ENCODE data around the gene KCNH1.
"Not testable (repeated sequence)": the region's sequence is repeated elsewhere in the genome, so short reads cannot be mapped to it uniquely, and the experiment has no call there.

KCNH1 gene

GRCh38 chr1:211101481-211101880 is 32.5 kb downstream of the KCNH1 start:
- DNase-seq: no peak

GRCh38 chr1:211099393-211099792 is 34.6 kb downstream of the KCNH1 start:
- no peak for DNase-seq

- no peak for DNase-seq
These were observed 38.6 kb downstream of the KCNH1 start for GRCh38 chr1:211095381-211095780.

- no peak for DNase-seq
These were observed 41.0 kb downstream of the KCNH1 start for GRCh38 chr1:211092955-211093354.

GRCh38 chr1:211091867-211092266 is 42.1 kb downstream of the KCNH1 start:
- no peak for DNase-seq

- no peak for DNase-seq
These were observed 44.4 kb downstream of the KCNH1 start for GRCh38 chr1:211089536-211089935.

- no peak for DNase-seq
These were observed 45.8 kb downstream of the KCNH1 start for GRCh38 chr1:211088156-211088555.

- DNase-seq: no peak
These were observed 51.1 kb downstream of the KCNH1 start for GRCh38 chr1:211082824-211083223.

- DNase-seq: not testable (repeated sequence)
These were observed 52.5 kb downstream of the KCNH1 start for GRCh38 chr1:211081447-211081846.

GRCh38 chr1:211068976-211069375 is 65.0 kb downstream of the KCNH1 start:
- no peak for DNase-seq

GRCh38 chr1:211066781-211067384 is 67.1 kb downstream of the KCNH1 start:
- DNase-seq: no peak

- not testable (repeated sequence) for DNase-seq
These were observed 92.1 kb downstream of the KCNH1 start for GRCh38 chr1:211041838-211042237.

- DNase-seq: peak in 5 of 58 donors; percentile 10 to 34 (median 11)
These were observed 96.9 kb downstream of the KCNH1 start for GRCh38 chr1:211037095-211037494.

GRCh38 chr1:211036381-211037060 is 97.4 kb downstream of the KCNH1 start:
- DNase-seq: no peak

GRCh38 chr1:211035821-211036380 is 98.0 kb downstream of the KCNH1 start:
- DNase-seq: no peak

GRCh38 chr1:211033921-211034525 is 99.9 kb downstream of the KCNH1 start:
- no peak for DNase-seq

GRCh38 chr1:211024901-211025300 is 109.0 kb downstream of the KCNH1 start:
- peak in 2 of 58 donors; percentile 1 to 2 for DNase-seq

GRCh38 chr1:211019266-211019665 is 114.7 kb downstream of the KCNH1 start:
- no peak for DNase-seq

GRCh38 chr1:211018690-211019089 is 115.3 kb downstream of the KCNH1 start:
- no peak for DNase-seq

GRCh38 chr1:211017075-211017718 is 116.8 kb downstream of the KCNH1 start:
- no peak for DNase-seq

- DNase-seq: no peak
These were observed 119.7 kb downstream of the KCNH1 start for GRCh38 chr1:211014275-211014674.
